ENCODE measurements around the gene ZNF513. TPM values are rescaled to one million over a fixed set of nuclear protein-coding genes. Genes with fewer than 3 reads are reported as not detected.

ZNF513 gene
- total and polyA plus RNA-seq, 2 donors from 2014 or later, result 18.8 to 23.6 TPM

- H3K4me1 ChIP-seq (ENCODE audit: control insufficient read depth in 2 of 3, insufficient read depth in 2 of 3, low read depth in 1 of 3, low read length in 3 of 3), result no peaks in the 10 kb centered on the region
- no peak overlapping the region for H3K9ac ChIP-seq (ENCODE audit: low read length in 3 of 3)
- H3K9me3 ChIP-seq (ENCODE audit: control insufficient read depth in 2 of 3, insufficient read depth in 1 of 3, low read length in 3 of 3), result no peaks in the 10 kb centered on the region
- H3K27me3 ChIP-seq (ENCODE audit: control insufficient read depth, insufficient read depth, low read length), result no peaks in the 10 kb centered on the region
- H3K36me3 ChIP-seq (ENCODE audit: control insufficient read depth in 2 of 3, insufficient read depth in 3 of 3, low read length in 3 of 3), result peaks cover 0 to 7% (median 0%) of the 10 kb centered on the region in 3 donors
- DNase-seq, result no peak
- no peak for FAIRE-seq
- H3K27ac ChIP-seq (ENCODE audit: low read depth in 2 of 2, low read length in 2 of 2), result no peak overlapping the region
- intact Hi-C loops (cut with DNase I), result no loop called here
- no peak overlapping the region for H3K4me3 ChIP-seq (ENCODE audit: low read length in 3 of 3)
- no peak for TF ChIP-seq CTCF (IDR thresholded peaks at IDR 0.05; ENCODE audit: borderline replicate concordance, extremely low read depth, insufficient read depth)
Measured at GRCh38 chr2:27393225-27393624, 12.7 kb upstream of the ZNF513 start.

- Histone ChIP-seq H3K4me3 (ENCODE audit: low read length in 3 of 3) (no peak overlapping the region), H3K9me3 (ENCODE audit: control insufficient read depth in 2 of 3, insufficient read depth in 1 of 3, low read length in 3 of 3) (no peaks in the 10 kb centered on the region), H3K4me1 (ENCODE audit: control insufficient read depth in 2 of 3, insufficient read depth in 2 of 3, low read depth in 1 of 3, low read length in 3 of 3) (no peaks in the 10 kb centered on the region), H3K27ac (ENCODE audit: low read depth in 2 of 2, low read length in 2 of 2) (no peak overlapping the region), H3K9ac (ENCODE audit: low read length in 3 of 3) (no peak overlapping the region), H3K27me3 (ENCODE audit: control insufficient read depth, insufficient read depth, low read length) (no peaks in the 10 kb centered on the region), H3K36me3 (ENCODE audit: control insufficient read depth in 2 of 3, insufficient read depth in 3 of 3, low read length in 3 of 3) (peaks cover 0 to 10% (median under 1%) of the 10 kb centered on the region in 3 donors)
- no peak for DNase-seq
- intact Hi-C loops (cut with DNase I), result no loop called here
- no peak for FAIRE-seq
- no peak for TF ChIP-seq CTCF (IDR thresholded peaks at IDR 0.05; ENCODE audit: borderline replicate concordance, extremely low read depth, insufficient read depth)
Measured at GRCh38 chr2:27390822-27391679, 10.5 kb upstream of the ZNF513 start.

GRCh38 chr2:27381577-27382181, 1.1 kb upstream of the ZNF513 start:
- no peak for DNase-seq
- Histone ChIP-seq H3K4me1 (ENCODE audit: control insufficient read depth in 2 of 3, insufficient read depth in 2 of 3, low read depth in 1 of 3, low read length in 3 of 3) (peaks cover 3 to 15% (median 14%) of the 10 kb centered on the region in 3 donors), H3K4me3 (ENCODE audit: low read length in 3 of 3) (peak overlapping the region in 1 of 3 donors; percentile 73), H3K27ac (ENCODE audit: low read depth in 2 of 2, low read length in 2 of 2) (peak overlapping the region in 1 of 2 donors; percentile 88), H3K27me3 (ENCODE audit: control insufficient read depth, insufficient read depth, low read length) (no peaks in the 10 kb centered on the region), H3K9me3 (ENCODE audit: control insufficient read depth in 2 of 3, insufficient read depth in 1 of 3, low read length in 3 of 3) (no peaks in the 10 kb centered on the region), H3K9ac (ENCODE audit: low read length in 3 of 3) (peak overlapping the region in 1 of 3 donors; percentile 75), H3K36me3 (ENCODE audit: control insufficient read depth in 2 of 3, insufficient read depth in 3 of 3, low read length in 3 of 3) (peaks cover 6 to 33% (median 23%) of the 10 kb centered on the region in 3 donors)
- intact Hi-C loops (cut with DNase I), result no loop called here
- no peak for FAIRE-seq
- TF ChIP-seq CTCF (IDR thresholded peaks at IDR 0.05; ENCODE audit: borderline replicate concordance, extremely low read depth, insufficient read depth), result no peak

Measured in kidney (tissue), 14 donors.